Heart right ventricle (tissue), 16 donors: ENCODE results near the gene HOXA13. TPM values are rescaled to one million over a fixed set of nuclear protein-coding genes. Genes with fewer than 3 reads are reported as not detected.
A peak's percentile ranks its signal among the peaks of the same experiment; 100 is the strongest.

ENCODE experiments used
- ATAC-seq, 8 donors: fragments of 200-7000 bp; cut with Tn5 transposase; one replicate each; pipeline ENCODE4 v1.9.1; 2020; ENCODE audit warnings: mild to moderate bottlenecking in 8 of 8, moderate library complexity in 8 of 8, moderate number of reproducible peaks in 1 of 8
- DNase-seq, 2 donors: peaks; one replicate each; pipeline ENCODE4 v3.0.0-alpha.2; 2020
- H3K27ac ChIP-seq, 10 donors: fragments of 200-600 bp; sonication (generic) in 2 of 10; one replicate each; pipeline versions ENCODE4 v1.5.0 to v1.8.0; 2020 to 2022; ENCODE audit warnings: mild to moderate bottlenecking in 3 of 10
- H3K27me3 ChIP-seq, 7 donors: fragments of 200-600 bp; one replicate each; pipeline ENCODE4 v1.8.0; 2021 to 2022; ENCODE audit warnings: mild to moderate bottlenecking in 2 of 7
- H3K36me3 ChIP-seq, 9 donors: fragments of 200-600 bp; sonication (generic) in 1 of 9; one replicate each; pipeline versions ENCODE4 v1.5.0 to v1.8.0; 2020 to 2022; ENCODE audit warnings: mild to moderate bottlenecking in 2 of 9
- H3K4me1 ChIP-seq, 9 donors: fragments of 200-600 bp; sonication (generic) in 1 of 9; one replicate each; pipeline versions ENCODE4 v1.5.0 to v1.8.0; 2020 to 2022; ENCODE audit warnings: mild to moderate bottlenecking in 4 of 9
- H3K4me3 ChIP-seq, 10 donors: fragments of 200-600 bp; sonication (generic) in 2 of 10; one replicate each; pipeline versions ENCODE4 v1.5.0 to v1.8.0; 2020 to 2022; ENCODE audit warnings: mild to moderate bottlenecking in 7 of 10, moderate library complexity in 2 of 10
- H3K9me3 ChIP-seq, 11 donors: fragments of 200-600 bp in 10 of 11; sonication (generic) in 2 of 11; one replicate each; pipeline versions ENCODE4 v1.5.0 to v1.8.0; 2013 to 2022; ENCODE audit warnings: mild to moderate bottlenecking in 2 of 11, control low read depth in 1 of 11, moderate library complexity in 1 of 11
- WGBS, 2 donors: extraction: QIAGEN DNeasy Blood & Tissue Kit; methylation state at CpG; one replicate each; pipeline ENCODE4 v1.1.7; 2013; ENCODE audit warnings: inconsistent platforms in 1 of 2; 5-methylcytosine and 5-hydroxymethylcytosine counted together
- intact Hi-C, 10 donors: fragments of 100-400 bp; cut with DNase I; formaldehyde crosslinking; loops; one replicate each; pipeline versions ENCODE4 v1.11.1 to v1.14.2; 2022
- polyA plus RNA-seq, 2 donors: library from polyadenylated mRNA; stranded (reverse); fragments of 200-250 nt; gene quantifications; one replicate each; pipeline ENCODE4 v1.2.3, GENCODE V29; 2013
- total RNA-seq, 10 donors: library from RNA; stranded (reverse); fragmentation: NEBNext Ultra II Directional in 3 of 10; extraction: Animal tissue kit (Norgen Biotek cat#: 25700) in 3 of 10; gene quantifications; one replicate each; pipeline versions ENCODE4 v1.2.1 to v1.2.4, GENCODE V29; 2021 to 2023
- TF ChIP-seq, protein P1 (sequence below), 9 donors: fragments of 200-600 bp; sonication (generic) in 2 of 9; IDR thresholded peaks; one replicate each; pipeline versions ENCODE4 v1.5.0 to v1.8.0; 2021 to 2022; ENCODE audit warnings: antibody characterized with exemption in 9 of 9, mild to moderate bottlenecking in 5 of 9, moderate library complexity in 1 of 9
- donor health status: Arrhythmogenic right ventricular cardiomyopathy.
- donor health status: ischemic (EF 13 %, LVEDD 7.1; RV severe dilation, severe dysfunction).
- donor health status: healthy with polysubstance abuse.
- donor health status: DM: no; HTN: yes; CAD: no.
- donor health status: DM: no; HTN: no; CAD: no.
- donor health status: ischemic (EF 25% LVEDD 6.9; RV normal size, moderate dysfunction).
- donor health status: ischemic (EF 25% LVEDD 5.7; RV mildly dilated, moderate dysfunction).
- donor health status: healthy.
- donor health status: DM: yes; HTN: yes; CAD: no.
- donor health status: Ischemic cardiomyopathy.
- donor health status: ischemic (EF 35%, LVEDD 5.7; RV mildly dilated, moderate dysfunction).
- donor health status: nonischemic (EF 11% LVEDD 7.7; RV severe dilation, severe dysfunction).
- donor health status: DM: yes; HTN: yes; CAD: no.
- donor health status: PGD.
- donor health status: ischemic (EF 29% LVEDD 5.4; RV normal size, mild dysfunction).
- donor health status: nonischemic (EF 23%, LVEDD 6.1; RV moderate dilation, normal function).

The HOXA13 gene
- total and polyA plus RNA-seq, 12 donors = not detected

GRCh38 chr7:27196287-27196767 lies 3.6 kb downstream of the HOXA13 start:
- ATAC-seq = peak in 4 of 8 donors; percentile 54 to 66 (median 58)
- H3K4me3 ChIP-seq = no peak overlapping the region
- peaks cover 9 to 47% (median 32%) of the 10 kb centered on the region in 9 donors for H3K4me1 ChIP-seq
- no peak overlapping the region for H3K27ac ChIP-seq
- TF ChIP-seq, protein P1, sequence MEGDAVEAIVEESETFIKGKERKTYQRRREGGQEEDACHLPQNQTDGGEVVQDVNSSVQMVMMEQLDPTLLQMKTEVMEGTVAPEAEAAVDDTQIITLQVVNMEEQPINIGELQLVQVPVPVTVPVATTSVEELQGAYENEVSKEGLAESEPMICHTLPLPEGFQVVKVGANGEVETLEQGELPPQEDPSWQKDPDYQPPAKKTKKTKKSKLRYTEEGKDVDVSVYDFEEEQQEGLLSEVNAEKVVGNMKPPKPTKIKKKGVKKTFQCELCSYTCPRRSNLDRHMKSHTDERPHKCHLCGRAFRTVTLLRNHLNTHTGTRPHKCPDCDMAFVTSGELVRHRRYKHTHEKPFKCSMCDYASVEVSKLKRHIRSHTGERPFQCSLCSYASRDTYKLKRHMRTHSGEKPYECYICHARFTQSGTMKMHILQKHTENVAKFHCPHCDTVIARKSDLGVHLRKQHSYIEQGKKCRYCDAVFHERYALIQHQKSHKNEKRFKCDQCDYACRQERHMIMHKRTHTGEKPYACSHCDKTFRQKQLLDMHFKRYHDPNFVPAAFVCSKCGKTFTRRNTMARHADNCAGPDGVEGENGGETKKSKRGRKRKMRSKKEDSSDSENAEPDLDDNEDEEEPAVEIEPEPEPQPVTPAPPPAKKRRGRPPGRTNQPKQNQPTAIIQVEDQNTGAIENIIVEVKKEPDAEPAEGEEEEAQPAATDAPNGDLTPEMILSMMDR (IDR thresholded peaks at IDR 0.05) = peak; percentile 37 to 88 (median 83)
- 3 to 4% methylated on average over 6 of the region's 6 CpGs for WGBS, 2 donors
- H3K36me3 ChIP-seq = no peaks in the 10 kb centered on the region
- peaks cover 55 to 98% (median 97%) of the 10 kb centered on the region in 7 donors for H3K27me3 ChIP-seq
- H3K9me3 ChIP-seq = no peaks in the 10 kb centered on the region
- peak; percentile 82 to 83 for DNase-seq
- intact Hi-C loops = loop anchor here (1.0 to 10.0 kb wide), 13 partner anchors 381 to 901 kb away; no protein-coding TSS in a partner anchor

- TF ChIP-seq, protein P1 (IDR thresholded peaks at IDR 0.05) = no peak
- no peaks in the 10 kb centered on the region for H3K9me3 ChIP-seq
- intact Hi-C loops = loop anchor here (5.0 to 10.0 kb wide), 11 partner anchors 382 to 902 kb away; no protein-coding TSS in a partner anchor
- H3K36me3 ChIP-seq = no peaks in the 10 kb centered on the region
- peaks cover 58 to 98% (median 97%) of the 10 kb centered on the region in 7 donors for H3K27me3 ChIP-seq
- peaks cover 9 to 34% (median 21%) of the 10 kb centered on the region in 9 donors for H3K4me1 ChIP-seq
- DNase-seq (no peak), ATAC-seq (no peak)
- 30% methylated on average over 9 of the region's 9 CpGs for WGBS, 2 donors
- H3K27ac ChIP-seq = no peak overlapping the region
- no peak overlapping the region for H3K4me3 ChIP-seq
Measured at GRCh38 chr7:27194686-27195379, 5.1 kb downstream of the HOXA13 start.

- ATAC-seq = no peak
- H3K27me3 ChIP-seq = peaks cover 61 to 100% (median 100%) of the 10 kb centered on the region in 7 donors
- no peak overlapping the region for H3K27ac ChIP-seq
- no peak overlapping the region for H3K4me3 ChIP-seq
- H3K9me3 ChIP-seq = no peaks in the 10 kb centered on the region
- H3K4me1 ChIP-seq = peaks cover 9 to 35% (median 22%) of the 10 kb centered on the region in 9 donors
- intact Hi-C loops = loop anchor here in 7 of 10 donors (5.0 to 10.0 kb wide), 5 partner anchors 581 to 901 kb away; no protein-coding TSS in a partner anchor
- TF ChIP-seq, protein P1 (IDR thresholded peaks at IDR 0.05) = no peak
- no peaks in the 10 kb centered on the region for H3K36me3 ChIP-seq
- WGBS, 2 donors = 30 to 51% methylated on average over 2 of the region's 2 CpGs
- DNase-seq = no peak
Measured at GRCh38 chr7:27194002-27194352, 5.9 kb downstream of the HOXA13 start.

DNA sequence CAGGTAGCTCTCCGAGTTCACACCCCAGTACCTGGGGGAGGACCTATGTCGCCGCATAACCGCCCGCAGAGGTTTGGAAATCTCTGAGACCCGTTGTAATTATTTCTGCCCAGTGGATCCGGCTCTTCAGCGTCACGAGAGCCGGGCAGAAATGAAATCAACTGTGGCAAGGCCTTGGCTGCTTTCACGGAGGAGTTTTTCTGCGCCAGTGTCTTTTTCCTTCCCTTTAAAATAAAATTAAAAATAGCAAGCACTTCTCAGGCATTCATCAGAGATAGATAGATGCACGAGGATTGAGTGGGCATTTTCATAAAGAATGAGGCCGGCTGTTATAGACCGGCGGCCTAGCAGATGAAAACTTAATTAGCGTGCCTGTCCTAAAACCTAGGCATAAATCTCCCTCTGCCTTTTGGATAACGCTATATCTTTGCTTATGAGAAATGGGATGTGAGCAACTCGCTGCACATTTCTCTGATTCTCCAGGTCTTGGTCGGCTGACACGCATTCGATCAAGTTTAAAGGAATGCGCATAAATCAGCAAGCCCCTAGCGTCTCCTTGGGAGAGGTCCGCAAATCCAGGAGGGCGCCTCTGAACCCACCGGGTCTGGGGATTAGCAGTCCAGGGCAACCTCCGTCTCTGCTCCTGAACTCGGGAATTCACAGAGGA lies 6.4 kb downstream of the HOXA13 start:
- peak overlapping the region in 8 of 10 donors; percentile 14 to 41 (median 30) for H3K4me3 ChIP-seq
- no peak overlapping the region for H3K27ac ChIP-seq
- WGBS, 2 donors = 12 to 20% methylated on average over 29 of the region's 29 CpGs
- DNase-seq = no peak
- H3K36me3 ChIP-seq = no peaks in the 10 kb centered on the region
- H3K4me1 ChIP-seq = peaks cover 11 to 35% (median 23%) of the 10 kb centered on the region in 9 donors
- TF ChIP-seq, protein P1 (IDR thresholded peaks at IDR 0.05) = no peak
- H3K27me3 ChIP-seq = peaks cover 61 to 100% (median 100%) of the 10 kb centered on the region in 7 donors
- intact Hi-C loops = loop anchor here in 7 of 10 donors (5.0 to 10.0 kb wide), 5 partner anchors 581 to 901 kb away; no protein-coding TSS in a partner anchor
- H3K9me3 ChIP-seq = no peaks in the 10 kb centered on the region
- ATAC-seq = no peak
